ENCODE measurements around the gene COL15A1.

DNA sequence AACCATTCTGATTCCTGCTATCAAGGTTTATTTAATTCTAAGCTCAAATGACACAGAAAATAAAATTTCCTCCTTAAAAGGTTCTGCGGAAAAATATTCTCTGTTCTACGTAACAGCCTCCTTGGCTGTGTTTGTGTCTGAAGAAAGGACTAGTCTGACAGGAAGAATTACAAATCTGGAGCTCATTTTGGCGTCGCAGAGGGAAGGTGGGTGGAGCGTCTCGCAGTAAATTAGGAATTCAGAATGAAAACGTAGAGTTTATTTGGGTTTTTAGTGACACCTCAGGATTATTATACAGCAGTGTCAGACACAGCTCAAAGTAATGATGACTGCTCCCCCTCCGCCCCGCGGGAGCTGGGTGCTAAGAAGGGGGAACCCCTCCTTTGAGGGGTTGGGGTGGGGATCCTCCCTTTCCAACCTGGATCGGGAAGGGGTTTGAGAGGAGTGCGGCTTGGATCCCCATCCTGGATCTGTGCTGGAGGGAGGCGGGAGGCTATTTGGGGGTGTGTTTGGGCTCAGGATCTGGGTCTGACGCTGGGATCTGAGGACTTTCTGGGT, 160.3 kb downstream of the COL15A1 start:
- TF ChIP-seq, protein P1, sequence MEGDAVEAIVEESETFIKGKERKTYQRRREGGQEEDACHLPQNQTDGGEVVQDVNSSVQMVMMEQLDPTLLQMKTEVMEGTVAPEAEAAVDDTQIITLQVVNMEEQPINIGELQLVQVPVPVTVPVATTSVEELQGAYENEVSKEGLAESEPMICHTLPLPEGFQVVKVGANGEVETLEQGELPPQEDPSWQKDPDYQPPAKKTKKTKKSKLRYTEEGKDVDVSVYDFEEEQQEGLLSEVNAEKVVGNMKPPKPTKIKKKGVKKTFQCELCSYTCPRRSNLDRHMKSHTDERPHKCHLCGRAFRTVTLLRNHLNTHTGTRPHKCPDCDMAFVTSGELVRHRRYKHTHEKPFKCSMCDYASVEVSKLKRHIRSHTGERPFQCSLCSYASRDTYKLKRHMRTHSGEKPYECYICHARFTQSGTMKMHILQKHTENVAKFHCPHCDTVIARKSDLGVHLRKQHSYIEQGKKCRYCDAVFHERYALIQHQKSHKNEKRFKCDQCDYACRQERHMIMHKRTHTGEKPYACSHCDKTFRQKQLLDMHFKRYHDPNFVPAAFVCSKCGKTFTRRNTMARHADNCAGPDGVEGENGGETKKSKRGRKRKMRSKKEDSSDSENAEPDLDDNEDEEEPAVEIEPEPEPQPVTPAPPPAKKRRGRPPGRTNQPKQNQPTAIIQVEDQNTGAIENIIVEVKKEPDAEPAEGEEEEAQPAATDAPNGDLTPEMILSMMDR (IDR thresholded peaks at IDR 0.05; ENCODE audit: low read depth, low read length), result no peak
- no peak for TF ChIP-seq POLR2A (IDR thresholded peaks at IDR 0.05; ENCODE audit: extremely low read depth, insufficient read length)
